Pulmonary artery endothelial cell (primary cell): ENCODE data around the gene TBC1D3B. TPM values are rescaled to one million over a fixed set of nuclear protein-coding genes. Genes with fewer than 3 reads are reported as not detected.
"Not testable (repeated sequence)": the region's sequence is repeated elsewhere in the genome, so short reads cannot be mapped to it uniquely, and the experiment has no call there.

Experiments
- DNase-seq: peaks from one replicate; pipeline ENCODE4 v3.0.0-alpha.2; 2011; ENCODE audit warnings: low read depth, low spot score
- total RNA-seq: library from RNA; depleted of rRNA; stranded (reverse); fragments of >200 nt; gene quantifications from 2 replicates; pipeline ENCODE4 v1.2.3, GENCODE V29; 2014

TBC1D3B gene
- total RNA-seq, 1 donor from 2014 or later: 0.86 TPM

GRCh38 chr17:36129616-36130015 is 46.8 kb downstream of the TBC1D3B start:
- DNase-seq: no peak

- no peak for DNase-seq
Measured at GRCh38 chr17:36128411-36128978, 47.9 kb downstream of the TBC1D3B start.

- no peak for DNase-seq
Measured at GRCh38 chr17:36127911-36128310, 48.5 kb downstream of the TBC1D3B start.

- DNase-seq: no peak
Measured at GRCh38 chr17:36127199-36127893, 49.1 kb downstream of the TBC1D3B start.

DNA sequence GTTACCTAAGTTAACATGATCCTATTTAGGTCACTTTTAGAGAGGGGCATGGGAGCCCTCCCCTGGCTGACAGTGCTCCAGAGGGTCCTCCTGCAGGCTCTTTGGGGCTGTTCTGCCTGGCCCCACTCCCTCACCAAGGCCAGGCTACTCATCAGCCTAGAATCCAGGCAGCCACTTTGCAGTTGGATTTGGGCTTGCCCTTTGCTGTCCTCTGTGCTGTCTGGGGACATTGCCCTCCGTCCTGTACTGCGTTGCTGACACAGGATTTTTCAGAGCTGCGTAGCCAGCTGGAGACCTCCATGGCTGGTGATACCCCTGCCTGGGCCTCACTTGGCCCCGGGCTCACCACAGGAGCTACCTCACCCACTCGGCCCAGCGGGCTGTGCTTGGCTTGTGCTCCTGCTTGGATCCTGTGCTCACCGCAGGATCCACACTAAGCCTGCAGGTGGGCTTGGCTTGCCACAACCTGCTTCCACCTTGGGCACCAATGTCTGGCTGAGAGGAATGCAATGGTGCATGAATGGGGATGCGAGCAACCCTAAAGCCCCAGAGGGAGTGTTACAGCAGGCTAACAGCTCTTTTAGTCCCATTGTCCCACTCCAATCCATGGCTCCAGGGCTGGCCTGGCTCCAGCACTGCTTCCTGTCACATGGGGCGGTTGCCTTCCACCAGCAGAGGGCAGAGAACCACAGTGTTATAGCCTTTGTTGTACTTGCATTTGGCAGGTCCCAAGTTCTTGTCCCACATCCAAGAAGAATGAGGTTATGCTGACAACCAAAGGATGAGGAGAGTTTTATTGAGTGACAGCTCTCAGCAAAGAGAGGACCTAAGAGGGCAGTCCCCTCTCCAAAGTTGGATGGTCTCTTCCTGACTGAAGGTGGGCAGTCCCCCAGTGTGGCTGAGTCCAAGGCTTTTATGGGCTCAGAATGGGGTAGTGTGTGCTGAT is 51.3 kb downstream of the TBC1D3B start:
- DNase-seq: no peak

GRCh38 chr17:36123431-36123830 is 53.0 kb downstream of the TBC1D3B start:
- DNase-seq: no peak

- not testable (repeated sequence) for DNase-seq
Measured at GRCh38 chr17:36121099-36121498, 55.3 kb downstream of the TBC1D3B start.

DNA sequence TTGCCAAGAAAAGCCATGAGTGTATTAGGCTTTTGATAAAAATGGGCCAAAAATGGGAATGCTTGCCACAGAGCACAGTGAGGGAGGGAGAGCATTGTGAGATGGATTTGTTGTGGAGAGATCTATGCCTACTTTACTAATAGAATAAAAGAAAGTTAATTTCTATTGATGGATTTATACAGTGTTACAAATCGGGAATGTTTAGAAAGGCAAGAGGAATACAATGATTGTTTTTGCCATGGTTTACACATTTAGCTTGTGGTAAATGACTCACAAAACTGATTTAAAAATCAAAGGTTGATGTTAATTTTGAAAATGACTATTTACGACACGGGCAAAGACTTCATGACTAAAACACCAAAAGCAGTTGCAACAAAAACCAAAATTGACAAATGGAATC is 56.2 kb downstream of the TBC1D3B start:
- DNase-seq: no peak

DNA sequence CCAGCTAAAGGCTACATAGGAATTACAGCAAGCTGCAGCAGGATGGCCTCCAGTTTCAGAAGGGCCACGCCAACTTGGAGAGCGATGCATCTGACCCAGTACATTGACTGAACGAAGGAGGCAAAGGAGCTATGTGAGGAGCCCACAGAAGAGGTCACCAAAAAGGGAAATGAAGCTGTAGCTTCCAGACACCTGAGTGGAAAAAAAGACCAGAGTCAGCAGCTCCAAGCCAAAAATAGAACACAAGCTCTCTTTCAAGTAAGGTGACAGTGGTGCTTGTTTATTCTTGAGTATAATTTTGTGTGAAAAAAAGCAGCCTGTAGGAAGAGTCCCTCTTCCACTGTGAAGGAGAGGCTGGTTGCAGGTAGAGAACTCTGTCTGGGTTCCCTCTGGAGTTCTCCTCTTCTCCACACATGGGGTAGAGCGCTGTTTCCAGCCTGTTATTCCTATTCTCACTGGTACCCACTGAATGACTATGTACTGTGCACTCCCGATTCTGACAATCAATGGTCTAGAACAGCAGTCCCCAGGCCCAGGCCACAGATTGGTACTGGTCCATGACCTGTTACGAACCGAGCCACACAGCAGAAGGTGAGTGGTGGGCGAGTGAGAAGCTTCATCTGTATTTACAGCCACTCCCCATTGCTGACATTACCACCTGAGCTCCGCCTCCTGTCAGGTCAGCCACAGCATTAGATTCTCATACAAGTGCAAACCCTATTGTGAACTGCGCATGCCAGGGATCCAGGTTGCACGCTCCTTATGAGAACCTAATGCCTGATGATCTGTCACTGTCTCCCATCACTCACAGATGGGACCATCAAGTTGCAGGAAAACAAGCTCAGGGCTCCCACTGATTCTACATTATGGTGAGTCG is 57.7 kb downstream of the TBC1D3B start:
- DNase-seq: no peak

GRCh38 chr17:36117505-36118382 is 58.7 kb downstream of the TBC1D3B start:
- DNase-seq: no peak

Other genes with a start within 250 kb of the TBC1D3B start
- gene RDM1, start 245.9 kb downstream of the TBC1D3B start, total RNA-seq: 0.26 and 0.35 TPM in 2 replicates
- gene LYZL6, start 232.9 kb downstream of the TBC1D3B start, total RNA-seq: not detected in 2 replicates
- gene CCL16, start 195.1 kb downstream of the TBC1D3B start, total RNA-seq: 0.46 and 0.85 TPM in 2 replicates
- gene CCL14, start 189.9 kb downstream of the TBC1D3B start, total RNA-seq: 18.8 and 21.8 TPM in 2 replicates
- not detected in 2 replicates for gene CCL15, start 175.1 kb downstream of the TBC1D3B start, total RNA-seq
- gene CCL23, start 158.7 kb downstream of the TBC1D3B start, total RNA-seq: 1.5 and 8.0 TPM in 2 replicates
- not detected in 2 replicates for gene CCL18, start 112.4 kb downstream of the TBC1D3B start, total RNA-seq
- not detected in 2 replicates for gene CCL3, start 86.5 kb downstream of the TBC1D3B start, total RNA-seq
- gene CCL4, start 72.8 kb downstream of the TBC1D3B start, total RNA-seq: not detected in 2 replicates
- not detected in 2 replicates for gene CCL3L1, start 20.1 kb upstream of the TBC1D3B start, total RNA-seq
- not detected in 2 replicates for gene CCL4L2, start 34.4 kb upstream of the TBC1D3B start, total RNA-seq
- gene TBC1D3I, start 87.9 kb upstream of the TBC1D3B start, total RNA-seq: 0.14 TPM in 1 of 2 replicates, not detected in the other
- gene TBC1D3G, start 147.2 kb upstream of the TBC1D3B start, total RNA-seq: not detected in 2 replicates
- not detected in 2 replicates for gene TBC1D3H, start 211.8 kb upstream of the TBC1D3B start, total RNA-seq